Measurements from ENCODE around the gene METTL23.

The METTL23 gene, protein sequence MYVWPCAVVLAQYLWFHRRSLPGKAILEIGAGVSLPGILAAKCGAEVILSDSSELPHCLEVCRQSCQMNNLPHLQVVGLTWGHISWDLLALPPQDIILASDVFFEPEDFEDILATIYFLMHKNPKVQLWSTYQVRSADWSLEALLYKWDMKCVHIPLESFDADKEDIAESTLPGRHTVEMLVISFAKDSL

GRCh38 chr17:76726776-76727718, at the start of gene METTL23:
METTL23 (plus strand) TSS chr17:76726839; CDS start chr17:76729711, 2,872 bp downstream.
- peak; percentile 86 for DNase-seq

- DNase-seq = no peak
Observed at GRCh38 chr17:76677406-76677805, 49.2 kb upstream of the METTL23 start.

GRCh38 chr17:76678330-76678729, 48.3 kb upstream of the METTL23 start:
- DNase-seq = no peak

- DNase-seq = no peak
Observed at GRCh38 chr17:76679239-76679638, 47.4 kb upstream of the METTL23 start.

- DNase-seq = peak; percentile 85
Observed at GRCh38 chr17:76681222-76682137, 45.2 kb upstream of the METTL23 start.

DNA sequence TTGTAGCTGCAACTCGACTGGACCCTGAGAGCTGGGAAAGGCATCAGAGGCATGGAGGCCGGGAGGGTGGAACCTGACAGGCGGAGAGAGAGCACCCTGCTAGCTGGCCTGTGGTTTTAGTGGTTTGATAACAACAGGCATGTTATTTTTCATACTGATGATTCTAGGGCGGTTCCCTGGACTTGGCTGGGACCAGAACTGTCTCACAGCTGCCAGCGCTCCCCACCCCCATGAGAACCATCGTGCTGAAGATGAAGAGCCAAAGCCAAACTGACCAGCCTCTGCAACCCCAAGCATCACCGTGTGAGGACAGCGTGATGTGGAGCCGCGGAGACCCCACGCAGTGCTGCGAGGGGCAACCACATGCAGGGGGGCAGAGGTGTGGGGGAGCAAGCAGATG, 44.3 kb upstream of the METTL23 start:
- DNase-seq = no peak

- no peak for DNase-seq
Observed at GRCh38 chr17:76683011-76683755, 43.5 kb upstream of the METTL23 start.

DNA sequence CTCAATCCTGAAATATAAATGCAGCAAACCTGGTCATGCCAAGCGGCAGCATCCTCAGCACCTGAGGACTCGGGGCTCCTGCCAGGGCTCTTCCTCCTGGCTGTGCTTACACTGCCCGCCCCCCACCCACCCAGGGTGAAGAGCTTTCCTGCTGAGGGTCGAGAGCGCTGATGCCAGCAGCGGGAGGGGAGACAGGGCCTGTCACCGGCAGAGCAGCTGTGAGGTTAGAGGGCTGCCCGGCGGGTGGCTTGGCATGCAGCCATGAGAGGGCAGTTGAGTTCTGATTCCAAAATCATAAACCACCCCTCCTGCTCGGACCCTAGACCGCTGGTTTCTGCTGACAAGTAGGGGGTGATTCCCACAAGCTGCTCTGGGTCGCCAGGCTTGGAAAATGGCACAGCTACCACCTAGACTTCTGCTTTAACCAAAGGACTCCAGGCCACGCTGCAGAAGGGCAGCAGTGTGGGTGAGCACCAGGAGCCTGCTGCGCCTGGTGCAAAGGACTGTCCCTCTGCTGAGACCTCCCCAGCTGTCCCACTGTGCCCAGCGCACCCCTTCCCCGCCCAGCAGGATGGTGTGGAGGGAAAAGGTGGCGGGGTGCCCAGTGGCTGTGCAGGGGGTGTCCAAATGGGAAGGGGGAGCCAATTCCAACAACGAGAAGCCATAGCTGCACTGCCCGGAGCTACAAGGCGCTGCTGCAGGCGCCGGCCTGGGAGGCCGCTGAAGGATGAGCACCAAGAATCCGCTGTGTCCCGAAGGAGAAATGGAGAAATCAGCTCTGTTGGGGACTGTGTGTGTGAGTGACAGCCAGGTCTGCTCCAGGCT, 42.5 kb upstream of the METTL23 start:
- DNase-seq = peak; percentile 81

DNA sequence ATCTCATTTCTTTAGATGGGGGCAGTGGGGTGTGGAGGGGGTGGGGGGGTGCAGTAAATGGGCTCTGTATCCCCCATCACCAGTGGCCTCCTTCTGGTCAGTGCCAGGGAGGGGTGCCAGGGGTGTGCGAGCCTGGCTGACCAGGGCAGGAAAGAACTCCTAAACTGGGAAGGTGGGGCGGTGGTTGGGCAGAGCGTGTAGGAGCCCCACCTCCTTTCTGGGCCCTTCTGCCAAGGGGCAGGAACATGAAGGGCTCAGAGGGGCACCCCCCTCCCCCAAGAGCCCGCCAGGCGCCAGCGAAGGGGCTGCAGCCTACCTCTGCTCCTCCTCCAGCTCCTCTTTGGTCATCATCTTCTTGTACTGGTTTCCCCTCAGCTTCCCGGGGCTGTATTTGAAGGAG, 41.9 kb upstream of the METTL23 start:
- no peak for DNase-seq

- no peak for DNase-seq
Observed at GRCh38 chr17:76685366-76685765, 41.3 kb upstream of the METTL23 start.

- DNase-seq = no peak
Observed at GRCh38 chr17:76685846-76686245, 40.8 kb upstream of the METTL23 start.

GRCh38 chr17:76686538-76687297, 39.9 kb upstream of the METTL23 start:
- DNase-seq = peak; percentile 60

GRCh38 chr17:76687298-76688164, 39.1 kb upstream of the METTL23 start:
- no peak for DNase-seq

DNA sequence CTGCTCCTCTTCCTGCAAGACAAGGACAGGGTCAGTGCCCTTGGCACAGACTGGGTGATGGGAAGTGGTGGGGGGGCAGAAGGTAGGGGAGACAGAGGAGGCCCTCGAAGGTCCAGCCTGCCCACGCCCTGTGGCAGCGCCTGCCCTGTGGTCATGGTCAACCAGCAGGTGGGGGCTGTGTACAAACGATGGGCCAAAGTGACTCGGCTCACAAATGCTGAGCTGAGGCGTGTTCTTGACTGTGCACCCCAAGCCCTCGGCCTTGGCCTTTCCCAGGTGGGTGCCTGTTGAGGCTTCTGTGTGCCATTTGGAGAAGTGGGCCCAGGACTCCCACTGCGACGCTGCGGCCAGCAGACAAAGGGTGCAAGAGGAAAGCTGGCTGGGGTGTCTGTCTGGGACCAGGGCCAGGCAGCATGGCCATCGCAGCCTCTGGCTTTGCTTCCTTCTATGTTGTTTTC, 38.4 kb upstream of the METTL23 start:
- DNase-seq = no peak

- no peak for DNase-seq
Observed at GRCh38 chr17:76689859-76690258, 36.8 kb upstream of the METTL23 start.

- no peak for DNase-seq
Observed at GRCh38 chr17:76690596-76691280, 35.9 kb upstream of the METTL23 start.

- peak; percentile 55 for DNase-seq
Observed at GRCh38 chr17:76691379-76692191, 35.1 kb upstream of the METTL23 start.

Data from NCI-H69 (cell line).